Spleen (tissue), 11 donors: ENCODE data around the gene GSG1L. TPM values are rescaled to one million over a fixed set of nuclear protein-coding genes. Genes with fewer than 3 reads are reported as not detected.

Experiments
- DNase-seq: peaks from one replicate; pipeline ENCODE4 v3.0.0-alpha.2; 2020
- H3K27ac ChIP-seq, 8 donors: fragments of 200-600 bp; sonication (generic) in 7 of 8; 1 replicate in 4 of 8; 2 replicates in 4 of 8; pipeline versions ENCODE4 v1.5.0 to v1.8.0; 2016 to 2021; ENCODE audit warnings: inconsistent platforms in 4 of 8, mild to moderate bottlenecking in 4 of 8, moderate library complexity in 1 of 8
- H3K27me3 ChIP-seq, 7 donors: fragments of 200-600 bp; sonication (generic) in 6 of 7; replicated peaks in 1 of 7; 1 replicate in 4 of 7; 2 replicates in 3 of 7; pipeline versions ENCODE4 v1.5.0 to v1.8.0; 2016 to 2021; ENCODE audit warnings: inconsistent platforms in 3 of 7, mild to moderate bottlenecking in 1 of 7
- H3K36me3 ChIP-seq, 6 donors: fragments of 200-600 bp; sonication (generic) in 5 of 6; 1 replicate in 4 of 6; 2 replicates in 2 of 6; pipeline versions ENCODE4 v1.5.0 to v1.8.0; 2016 to 2021; ENCODE audit warnings: inconsistent platforms in 2 of 6
- H3K4me1 ChIP-seq, 6 donors: fragments of 200-600 bp; sonication (generic) in 5 of 6; 1 replicate in 3 of 6; 2 replicates in 3 of 6; pipeline versions ENCODE4 v1.5.0 to v1.8.0; 2016 to 2021; ENCODE audit warnings: inconsistent platforms in 3 of 6
- H3K4me3 ChIP-seq, 8 donors: fragments of 200-600 bp; sonication (generic) in 7 of 8; 1 replicate in 4 of 8; 2 replicates in 4 of 8; pipeline versions ENCODE4 v1.5.0 to v1.8.0; 2016 to 2021; ENCODE audit warnings: inconsistent platforms in 4 of 8, mild to moderate bottlenecking in 4 of 8, moderate library complexity in 2 of 8
- H3K9me3 ChIP-seq, 8 donors: fragments of 200-600 bp; sonication (generic) in 7 of 8; 1 replicate in 4 of 8; 2 replicates in 4 of 8; pipeline versions ENCODE4 v1.5.0 to v1.8.0; 2016 to 2021; ENCODE audit warnings: inconsistent platforms in 4 of 8
- CTCF ChIP-seq, 11 experiments: fragments of 200-600 bp in 7 of 11; fragments of 450-650 bp in 4 of 11; sonication (generic) in 4 of 11; IDR thresholded peaks in 8 of 11; conservative IDR thresholded peaks in 3 of 11; 1 replicate in 7 of 11; 2 replicates in 4 of 11; pipeline versions ENCODE4 v1.4.0 to v1.8.0; 2016 to 2021; ENCODE audit warnings: antibody characterized with exemption in 11 of 11, inconsistent platforms in 4 of 11, mild to moderate bottlenecking in 1 of 11
- POLR2A ChIP-seq, 3 donors: fragments of 450-650 bp; IDR thresholded peaks; one replicate each; pipeline ENCODE4 v1.5.1; 2017; ENCODE audit warnings: antibody characterized with exemption in 3 of 3, mild to moderate bottlenecking in 1 of 3
- POLR2AphosphoS5 ChIP-seq, 3 donors: sonication (generic); formaldehyde crosslinking; IDR thresholded peaks; one replicate each; pipeline ENCODE4 v1.5.1; 2017; ENCODE audit warnings: antibody characterized with exemption in 3 of 3
- WGBS, 5 donors: extraction: QIAGEN DNeasy Blood & Tissue Kit in 3 of 5; methylation state at CpG; one replicate each; pipeline versions ENCODE4 v1.1.5 to v1.1.7; 2013 to 2018; 5-methylcytosine and 5-hydroxymethylcytosine counted together
- intact Hi-C: fragments of 100-400 bp; cut with DNase I; formaldehyde crosslinking; loops from one replicate; pipeline ENCODE4 v1.15.0; 2023; ENCODE audit warnings: low total_unique reads
- polyA plus RNA-seq, 3 donors: library from polyadenylated mRNA; stranded (reverse); fragments of 200-250 nt; gene quantifications; one replicate each; pipeline ENCODE4 v1.2.1, GENCODE V29; 2013
- total RNA-seq, 7 donors: library from RNA; depleted of rRNA in 3 of 7; stranded (reverse); fragments of >200 nt in 3 of 7; fragmentation: NEBNext Ultra II Directional in 4 of 7; extraction: Animal tissue kit (Norgen Biotek cat#: 25700) in 4 of 7; gene quantifications; one replicate each; pipeline versions ENCODE4 v1.1.0 to v1.2.1, GENCODE V29; 2016 to 2021
- donor health status: healthy with polysubstance abuse.
- donor health status: DM: no; HTN: no; CAD: no; lungs with moderate emphysema.
- donor health status: DM: no; HTN: no; CAD: no.
- donor health status: Bipolar disorder and iron deficiency.
- donor health status: healthy.
- donor health status: DM: no; HTN: no; CAD: no.
- donor health status: DM: yes; HTN: yes; CAD: no.

GSG1L gene
- total and polyA plus RNA-seq, 10 donors: 0.22 to 0.58 (median 0.43) TPM; not detected in 6

- WGBS, 5 donors: 93 to 97% (median 96%) methylated on average over 12 to 14 of the region's 14 CpGs
- peak; percentile 61 for DNase-seq
- no peaks in the 10 kb centered on the region for H3K27me3 ChIP-seq
- peaks cover 12 to 100% (median 98%) of the 10 kb centered on the region in 6 donors for H3K36me3 ChIP-seq
- H3K4me1 ChIP-seq: no peaks in the 10 kb centered on the region
- H3K27ac ChIP-seq: no peak overlapping the region
- H3K4me3 ChIP-seq: no peak overlapping the region
- intact Hi-C loops: no loop called here
- H3K9me3 ChIP-seq: no peaks in the 10 kb centered on the region
- peak in 1 of 3 donors; percentile 63 for TF ChIP-seq POLR2AphosphoS5 (IDR thresholded peaks at IDR 0.05)
- TF ChIP-seq POLR2A (IDR thresholded peaks at IDR 0.05): no peak
Observed at GRCh38 chr16:28100810-28101532, 37.5 kb upstream of the GSG1L start.

DNA sequence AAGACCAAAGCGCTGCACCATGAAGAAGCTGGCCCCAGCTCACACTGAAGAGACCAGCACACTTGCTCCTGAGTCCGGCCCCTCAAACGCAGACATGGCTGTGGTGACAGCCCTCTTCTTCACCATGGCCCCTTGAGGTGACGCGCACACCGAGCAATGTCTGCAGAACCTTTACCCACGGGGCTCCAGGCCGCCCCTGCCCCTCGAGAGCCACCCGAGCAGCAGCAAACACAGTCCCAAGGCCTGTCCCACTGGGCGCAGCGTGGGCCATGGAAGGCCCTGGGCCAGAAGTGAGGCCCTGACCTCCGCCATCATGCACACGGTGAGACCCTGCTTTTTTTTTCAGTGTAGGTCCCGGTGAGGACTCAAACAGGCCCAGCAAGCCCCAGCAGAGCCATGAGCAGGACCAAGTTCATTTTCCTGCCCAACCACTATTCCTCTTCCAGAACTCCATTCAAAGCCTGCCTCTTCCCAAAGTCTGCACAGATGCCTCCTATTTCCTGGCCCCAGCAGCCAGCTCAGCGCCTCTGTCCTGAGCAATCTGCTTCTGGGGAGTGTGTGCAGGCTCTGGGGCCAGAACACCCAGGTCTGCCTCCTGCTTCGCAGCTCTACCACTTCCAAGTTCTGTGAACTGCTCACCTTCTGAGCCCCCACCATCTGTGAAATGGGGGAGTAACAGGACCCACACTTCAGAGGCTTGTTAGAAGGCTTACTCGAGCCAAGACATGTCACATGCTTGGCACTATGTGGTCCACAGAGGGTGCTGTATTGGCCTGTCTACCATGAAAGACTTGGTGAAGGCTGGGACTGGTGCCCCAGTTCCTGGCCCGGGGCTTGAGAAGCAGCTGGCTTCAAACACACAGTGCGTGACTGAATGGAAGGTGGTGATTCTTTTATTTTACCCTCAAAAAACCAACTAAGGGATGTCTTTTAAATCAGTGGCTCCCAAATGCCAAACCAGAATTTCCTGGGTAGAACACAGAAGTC lies 35.7 kb upstream of the GSG1L start:
- 93 to 95% (median 94%) methylated on average over 11 to 20 of the region's 20 CpGs for WGBS, 5 donors
- H3K4me3 ChIP-seq: no peak overlapping the region
- no peaks in the 10 kb centered on the region for H3K4me1 ChIP-seq
- H3K27me3 ChIP-seq: no peaks in the 10 kb centered on the region
- TF ChIP-seq POLR2AphosphoS5 (IDR thresholded peaks at IDR 0.05) (peak in 1 of 3 donors; percentile 60), CTCF (IDR thresholded peaks at IDR 0.05 in 8 of 11, conservative IDR thresholded peaks at IDR 0.05 in 3 of 11) (no peak)
- peak; percentile 53 for DNase-seq
- peaks cover 12 to 96% (median 82%) of the 10 kb centered on the region in 6 donors for H3K36me3 ChIP-seq
- intact Hi-C loops: no loop called here
- H3K9me3 ChIP-seq: no peaks in the 10 kb centered on the region
- H3K27ac ChIP-seq: no peak overlapping the region

DNA sequence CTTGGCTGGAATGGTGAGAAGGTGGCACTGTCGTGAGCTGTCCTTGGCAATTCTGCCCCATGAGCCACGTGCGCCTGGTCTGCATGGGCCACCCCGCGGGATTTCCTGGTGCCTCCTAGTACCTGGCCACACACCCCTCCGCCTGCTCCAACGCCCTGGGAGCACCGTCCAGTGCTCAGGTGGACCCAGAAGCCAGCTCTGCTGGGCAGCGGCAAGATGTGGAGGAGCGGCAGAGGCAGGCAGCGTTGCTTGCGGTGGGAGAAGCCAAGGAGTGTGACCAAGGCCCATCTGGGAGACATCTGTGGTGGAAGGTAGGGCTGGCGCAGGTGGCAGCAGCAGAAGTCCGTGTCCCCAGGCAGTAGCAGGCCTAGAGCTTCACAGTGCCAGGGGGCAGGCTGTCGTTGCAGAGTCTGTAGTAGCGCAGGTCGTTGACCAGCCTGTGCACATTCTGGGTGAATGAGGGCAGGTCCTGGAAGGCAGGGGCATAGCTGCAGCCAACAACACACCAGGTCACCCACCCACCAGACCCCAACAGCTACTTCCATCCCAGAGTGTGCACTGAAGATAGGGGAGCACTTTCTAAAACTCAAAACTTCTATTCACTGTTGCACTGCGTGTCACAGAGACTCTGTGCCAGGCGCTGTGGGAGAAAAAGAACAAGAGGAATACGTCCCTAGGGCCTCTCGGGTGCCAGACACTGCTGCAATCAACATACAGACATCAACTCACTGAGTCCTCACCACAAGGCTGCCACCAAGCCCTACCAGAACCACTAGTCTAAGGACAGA lies 34.9 kb upstream of the GSG1L start:
- intact Hi-C loops: no loop called here
- no peaks in the 10 kb centered on the region for H3K9me3 ChIP-seq
- WGBS, 5 donors: 93 to 99% (median 95%) methylated on average over 18 to 21 of the region's 21 CpGs
- H3K27ac ChIP-seq: no peak overlapping the region
- no peak overlapping the region for H3K4me3 ChIP-seq
- no peaks in the 10 kb centered on the region for H3K4me1 ChIP-seq
- peaks cover 10 to 96% (median 73%) of the 10 kb centered on the region in 6 donors for H3K36me3 ChIP-seq
- no peaks in the 10 kb centered on the region for H3K27me3 ChIP-seq
- DNase-seq: peak; percentile 70
- TF ChIP-seq CTCF (IDR thresholded peaks at IDR 0.05 in 8 of 11, conservative IDR thresholded peaks at IDR 0.05 in 3 of 11) (no peak), POLR2AphosphoS5 (IDR thresholded peaks at IDR 0.05) (peak in 1 of 3 donors; percentile 72), POLR2A (IDR thresholded peaks at IDR 0.05) (no peak)
